GM12878 (cell line): ENCODE measurements around the gene CDC25C. TPM values are rescaled to one million over a fixed set of nuclear protein-coding genes. Genes with fewer than 3 reads are reported as not detected.

Experiments used
- ATAC-seq: fragments of 200-7000 bp; cut with Tn5 transposase; 3 replicates; pipeline ENCODE4 v1.9.1; 2020; ENCODE audit warnings: mild to moderate bottlenecking, moderate library complexity
- BruUV-seq: library from RNA; stranded (reverse); fragments of 400-500 nt; replicated peaks from 2 replicates; lab custom pipeline; 2021; lab: Mats Ljungman, UMichigan
- CTCF ChIA-PET: fragments of 300-600 bp; sonication (Branson Sonifier 250); formaldehyde crosslinking; extraction: SDS; loops from one replicate; lab custom pipeline; 2021; ENCODE audit warnings: inconsistent platforms; lab: Yijun Ruan, JAX
- POLR2A ChIA-PET: fragments of 350-600 bp; formaldehyde crosslinking; extraction: SDS; loops from one replicate; lab custom pipeline; 2021; ENCODE audit warnings: inconsistent platforms; lab: Charles Lee
- RAD21 ChIA-PET: fragments of 300-600 bp; sonication (Branson Sonifier 250); formaldehyde crosslinking; loops from one replicate; lab custom pipeline; 2023; ENCODE audit warnings: antibody characterized with exemption; ENCODE audit not compliant: unreplicated experiment; lab: Charles Lee
- SMC1A ChIA-PET: fragments of 300-600 bp; sonication (Branson Sonifier 250); formaldehyde crosslinking; loops from one replicate; lab custom pipeline; 2023; ENCODE audit not compliant: unreplicated experiment, uncharacterized antibody; lab: Charles Lee
- DNase-seq: peaks from one replicate; pipeline ENCODE4 v3.0.0-alpha.2; 2011; ENCODE audit warnings: low read depth, low spot score
- FAIRE-seq: peaks from 3 replicates; lab custom pipeline; 2011; peaks lifted over from hg19 to GRCh38; lab: Jason Lieb, UNC
- H2AFZ ChIP-seq: 2 replicates; pipeline ENCODE4 v1.6.0; 2011; ENCODE audit warnings: low read depth, low read length, control low read depth; ENCODE audit not compliant: control insufficient read depth
- H3K27ac ChIP-seq: 2 replicates; pipeline ENCODE4 v1.5.1; 2011; ENCODE audit warnings: control low read depth; ENCODE audit not compliant: control insufficient read depth, insufficient read depth
- H3K27me3 ChIP-seq, 2 experiments: replicated peaks in 1 of 2; 2 replicates each; pipeline versions ENCODE4 v1.6.0 to v1.6.1; 2011; ENCODE audit warnings: low read length in 1 of 2; ENCODE audit not compliant: control insufficient read depth in 2 of 2, insufficient read depth in 2 of 2
- H3K36me3 ChIP-seq, 2 experiments: 2 replicates each; pipeline ENCODE4 v1.5.1; 2011; ENCODE audit warnings: low read length in 1 of 2; ENCODE audit not compliant: control insufficient read depth in 2 of 2, insufficient read depth in 2 of 2
- H3K4me1 ChIP-seq: 2 replicates; pipeline ENCODE4 v1.6.1; 2011; ENCODE audit warnings: mild to moderate bottlenecking, low read length, moderate library complexity, mixed read lengths; ENCODE audit not compliant: control insufficient read depth, insufficient read depth
- H3K4me2 ChIP-seq: 2 replicates; pipeline ENCODE4 v1.6.0; 2011; ENCODE audit warnings: control low read depth; ENCODE audit not compliant: control insufficient read depth, insufficient read depth
- H3K4me3 ChIP-seq: fragments of 200-600 bp; sonication (generic); 2 replicates; pipeline ENCODE4 v1.5.1; 2016
- H3K79me2 ChIP-seq: 2 replicates; pipeline ENCODE4 v1.6.0; 2011; ENCODE audit warnings: low read length; ENCODE audit not compliant: control insufficient read depth, insufficient read depth
- H3K9ac ChIP-seq: 2 replicates; pipeline ENCODE4 v1.8.0; 2011; ENCODE audit warnings: low read length, control low read depth, mixed read lengths; ENCODE audit not compliant: control insufficient read depth, insufficient read depth
- H3K9me3 ChIP-seq: replicated peaks from 3 replicates; pipeline ENCODE4 v1.5.1; 2011; ENCODE audit warnings: mild to moderate bottlenecking, low read length; ENCODE audit not compliant: control insufficient read depth, insufficient read depth
- H4K20me1 ChIP-seq: 2 replicates; pipeline ENCODE4 v1.6.0; 2011; ENCODE audit not compliant: control insufficient read depth, insufficient read depth
- E4F1 ChIP-seq: fragments of 450-650 bp; IDR thresholded peaks from 2 replicates; pipeline ENCODE4 v1.6.1; 2018; ENCODE audit warnings: borderline replicate concordance, mild to moderate bottlenecking; ENCODE audit not compliant: partially characterized antibody
- PML ChIP-seq: IDR thresholded peaks from 2 replicates; pipeline ENCODE4 v1.6.1; 2012; ENCODE audit warnings: low read length, inconsistent platforms
- POLR2A ChIP-seq: IDR thresholded peaks from 2 replicates; pipeline ENCODE4 v1.6.1; 2011; ENCODE audit warnings: low read depth, mild to moderate bottlenecking, low read length
- POLR2AphosphoS5 ChIP-seq: IDR thresholded peaks from 2 replicates; pipeline ENCODE4 v1.6.1; 2011; ENCODE audit warnings: mild to moderate bottlenecking, low read length, inconsistent platforms
- POU2F2 ChIP-seq: IDR thresholded peaks from 3 replicates; pipeline ENCODE4 v1.6.1; 2011; ENCODE audit warnings: low read depth, mild to moderate bottlenecking, low read length, borderline replicate concordance
- WGBS: methylation state at CpG from one replicate; pipeline ENCODE4 v1.1.6; 2016; ENCODE audit warnings: low lambda C conversion rate; ENCODE audit not compliant: insufficient replicate concordance, insufficient coverage; ENCODE audit errors: missing lambda C conversion rate; 5-methylcytosine and 5-hydroxymethylcytosine counted together
- in situ Hi-C: fragments of 300-500 bp; cut with MboI; formaldehyde crosslinking; loops from 9 replicates; pipeline ENCODE4 v1.14.3; 2018; ENCODE audit warnings: mixed read lengths
- intact Hi-C: fragments of 100-400 bp; cut with micrococcal nuclease; formaldehyde crosslinking; loops from one replicate; pipeline ENCODE4 v1.14.2; 2022; ENCODE audit not compliant: unreplicated experiment
- polyA plus RNA-seq, 11 experiments: library from polyadenylated mRNA; depleted of rRNA in 4 of 11; unstranded in 6 of 11; stranded (reverse) in 5 of 11; fragments of >200 nt; fragmentation: Nextera tagmentation in 4 of 11; fragmentation: Illumina TruSeq in 1 of 11; extraction: Ambion mirVana in 4 of 11; extraction: Trizol in 1 of 11; gene quantifications; 1 replicate in 1 of 11; 2 replicates in 10 of 11; pipeline versions ENCODE4 v1.2.1 to v1.2.3, GENCODE V29; 2011 to 2016; ENCODE audit warnings: inconsistent platforms in 2 of 11, missing spikeins in 2 of 11, low read depth in 1 of 11
- total RNA-seq, 4 experiments: library from RNA; depleted of rRNA in 3 of 4; stranded (reverse); fragments of >200 nt in 3 of 4; fragmentation: Illumina TruSeq in 1 of 4; extraction: Trizol in 1 of 4; gene quantifications; 2 replicates each; pipeline versions ENCODE4 v1.2.1 to v1.2.3, GENCODE V29; 2013 to 2021

The CDC25C gene
- total and polyA plus RNA-seq, 10 of the 15 experiments (the other 5 are each of a cell fraction or from before 2014, with no cell fraction given), result 9.2 to 30.7 (median 14.9) TPM

- ATAC-seq (no peak), FAIRE-seq (no peak), DNase-seq (no peak)
- POLR2A ChIA-PET, result interaction anchor here (0.8 to 8.9 kb wide), 2 partner anchors 9 to 134 kb away, joined by 4 to 143 read pairs; partner anchors contain the start of genes CDC23 and FAM53C
- Histone ChIP-seq H3K27ac (no peak overlapping the region), H3K79me2 (no peaks in the 10 kb centered on the region), H3K4me3 (no peak overlapping the region), H3K9ac (no peak overlapping the region), H3K4me1 (no peaks in the 10 kb centered on the region), H3K4me2 (no peak overlapping the region), H4K20me1 (no peaks in the 10 kb centered on the region), H3K27me3 (no peaks in the 10 kb centered on the region), H2AFZ (no peak overlapping the region), H3K36me3 (peaks cover 17% of the 10 kb centered on the region in 2 experiments; a peak in 3 of 4 replicates), H3K9me3 (no peaks in the 10 kb centered on the region)
- RAD21 ChIA-PET, result no interaction called here
- intact Hi-C loops (no loop called here), in situ Hi-C loops (no loop called here)
- CTCF ChIA-PET, result interaction anchor here (0.6 kb wide), 1 partner anchor 434 kb away, joined by 4 read pairs; no protein-coding TSS in a partner anchor
- TF ChIP-seq POLR2AphosphoS5, result no peak
- TF ChIP-seq POLR2A, result 0 out of 2 replicates have a peak, but pooled peaks have one; percentile 25
- TF ChIP-seq PML, result no peak
- no peak for TF ChIP-seq E4F1
- TF ChIP-seq POU2F2, result no peak
- 94% methylated on average over 14 of the region's 14 CpGs for WGBS
- SMC1A ChIA-PET, result no interaction called here
- no TSS peak for BruUV-seq
Observed at GRCh38 chr5:138346889-138347288, 15.3 kb upstream of the CDC25C start.
